Muscle layer of duodenum (tissue), 2 donors: ENCODE results near the gene DMRT3.
A peak's percentile ranks its signal among the peaks of the same experiment; 100 is the strongest.

ENCODE experiments used
- H3K27ac ChIP-seq: one replicate; pipeline ENCODE4 v1.7.0; 2013; ENCODE audit warnings: mild to moderate bottlenecking, low read length
- H3K27me3 ChIP-seq: one replicate; pipeline ENCODE4 v1.7.0; 2013; ENCODE audit warnings: low read depth, mild to moderate bottlenecking, control low read depth, low read length
- H3K36me3 ChIP-seq, 2 donors: one replicate each; pipeline ENCODE4 v1.7.0; 2013; ENCODE audit warnings: low read length in 2 of 2, control low read depth in 1 of 2, mild to moderate bottlenecking in 1 of 2; ENCODE audit not compliant: insufficient read depth in 2 of 2, control insufficient read depth in 1 of 2
- H3K4me1 ChIP-seq, 2 donors: one replicate each; pipeline ENCODE4 v1.7.0; 2013; ENCODE audit warnings: low read length in 2 of 2, mild to moderate bottlenecking in 2 of 2, control low read depth in 1 of 2, moderate library complexity in 1 of 2; ENCODE audit not compliant: insufficient read depth in 2 of 2, control insufficient read depth in 1 of 2
- H3K4me3 ChIP-seq, 2 donors: one replicate each; pipeline ENCODE4 v1.7.0; 2013; ENCODE audit warnings: low read length in 2 of 2, low read depth in 1 of 2, mild to moderate bottlenecking in 1 of 2
- H3K9me3 ChIP-seq, 2 donors: one replicate each; pipeline ENCODE4 v1.7.0; 2013; ENCODE audit warnings: low read length in 2 of 2, control low read depth in 1 of 2, mild to moderate bottlenecking in 1 of 2; ENCODE audit not compliant: control insufficient read depth in 1 of 2
- donor health status: healthy.

DMRT3 gene

GRCh38 chr9:972501-973294, 3.8 kb upstream of the DMRT3 start:
- peaks cover 0 to 54% of the 10 kb centered on the region in 2 donors for H3K4me1 ChIP-seq
- H3K27me3 ChIP-seq = peaks cover 88% of the 10 kb centered on the region
- H3K27ac ChIP-seq = no peak overlapping the region
- peak overlapping the region; percentile 30 to 60 for H3K4me3 ChIP-seq
- no peaks in the 10 kb centered on the region for H3K36me3 ChIP-seq
- H3K9me3 ChIP-seq = no peaks in the 10 kb centered on the region

- no peak overlapping the region for H3K4me3 ChIP-seq
- H3K27ac ChIP-seq = no peak overlapping the region
- H3K9me3 ChIP-seq = no peaks in the 10 kb centered on the region
- no peaks in the 10 kb centered on the region for H3K36me3 ChIP-seq
- peaks cover 0 to 54% of the 10 kb centered on the region in 2 donors for H3K4me1 ChIP-seq
- peaks cover 89% of the 10 kb centered on the region for H3K27me3 ChIP-seq
Observed at GRCh38 chr9:973295-973834, 3.1 kb upstream of the DMRT3 start.

GRCh38 chr9:974031-974995, 2.1 kb upstream of the DMRT3 start:
- Histone ChIP-seq H3K36me3 (no peaks in the 10 kb centered on the region), H3K4me3 (no peak overlapping the region), H3K9me3 (no peaks in the 10 kb centered on the region), H3K27me3 (peaks cover 88% of the 10 kb centered on the region), H3K4me1 (peaks cover 0 to 53% of the 10 kb centered on the region in 2 donors), H3K27ac (no peak overlapping the region)

- H3K9me3 ChIP-seq = no peaks in the 10 kb centered on the region
- H3K4me1 ChIP-seq = peaks cover 0 to 45% of the 10 kb centered on the region in 2 donors
- H3K27ac ChIP-seq = no peak overlapping the region
- H3K27me3 ChIP-seq = peaks cover 88% of the 10 kb centered on the region
- H3K36me3 ChIP-seq = no peaks in the 10 kb centered on the region
- H3K4me3 ChIP-seq = no peak overlapping the region
Observed at GRCh38 chr9:974996-975739, 1.3 kb upstream of the DMRT3 start.

GRCh38 chr9:975740-976257, 656 bp upstream of the DMRT3 start:
- Histone ChIP-seq H3K9me3 (peaks cover 0 to 3% of the 10 kb centered on the region in 2 donors), H3K4me1 (peaks cover 0 to 38% of the 10 kb centered on the region in 2 donors), H3K36me3 (no peaks in the 10 kb centered on the region), H3K4me3 (no peak overlapping the region), H3K27ac (no peak overlapping the region), H3K27me3 (peaks cover 85% of the 10 kb centered on the region)

GRCh38 chr9:976943-977837, 735 bp downstream of the DMRT3 start:
- Histone ChIP-seq H3K36me3 (no peaks in the 10 kb centered on the region), H3K9me3 (peaks cover 0 to 3% of the 10 kb centered on the region in 2 donors), H3K27ac (no peak overlapping the region), H3K4me3 (peak overlapping the region in 1 of 2 donors; percentile 49), H3K27me3 (peaks cover 85% of the 10 kb centered on the region), H3K4me1 (peaks cover 0 to 26% of the 10 kb centered on the region in 2 donors)

- peaks cover 77% of the 10 kb centered on the region for H3K27me3 ChIP-seq
- no peak overlapping the region for H3K4me3 ChIP-seq
- no peak overlapping the region for H3K27ac ChIP-seq
- peaks cover 0 to 17% of the 10 kb centered on the region in 2 donors for H3K4me1 ChIP-seq
- H3K9me3 ChIP-seq = peaks cover 0 to 3% of the 10 kb centered on the region in 2 donors
- H3K36me3 ChIP-seq = no peaks in the 10 kb centered on the region
Observed at GRCh38 chr9:977838-978830, 1.7 kb downstream of the DMRT3 start.

GRCh38 chr9:979983-980382, 3.5 kb downstream of the DMRT3 start:
- Histone ChIP-seq H3K4me1 (peaks cover 0 to 14% of the 10 kb centered on the region in 2 donors), H3K9me3 (peaks cover 0 to 3% of the 10 kb centered on the region in 2 donors), H3K36me3 (no peaks in the 10 kb centered on the region), H3K4me3 (no peak overlapping the region), H3K27me3 (peaks cover 66% of the 10 kb centered on the region), H3K27ac (no peak overlapping the region)

- H3K4me3 ChIP-seq = no peak overlapping the region
- no peak overlapping the region for H3K27ac ChIP-seq
- no peaks in the 10 kb centered on the region for H3K36me3 ChIP-seq
- peaks cover 0 to 3% of the 10 kb centered on the region in 2 donors for H3K9me3 ChIP-seq
- peaks cover 61% of the 10 kb centered on the region for H3K27me3 ChIP-seq
- H3K4me1 ChIP-seq = peaks cover 0 to 14% of the 10 kb centered on the region in 2 donors
Observed at GRCh38 chr9:980640-981039, 4.2 kb downstream of the DMRT3 start.
